ENCODE data around the gene RHCE.
A peak's percentile ranks its signal among the peaks of the same experiment; 100 is the strongest.
"Not testable (repeated sequence)": the region's sequence is repeated elsewhere in the genome, so short reads cannot be mapped to it uniquely, and the experiment has no call there.

Gene RHCE

GRCh38 chr1:25397549-25397948, 23.1 kb downstream of the RHCE start:
- not testable (repeated sequence) for DNase-seq

DNA sequence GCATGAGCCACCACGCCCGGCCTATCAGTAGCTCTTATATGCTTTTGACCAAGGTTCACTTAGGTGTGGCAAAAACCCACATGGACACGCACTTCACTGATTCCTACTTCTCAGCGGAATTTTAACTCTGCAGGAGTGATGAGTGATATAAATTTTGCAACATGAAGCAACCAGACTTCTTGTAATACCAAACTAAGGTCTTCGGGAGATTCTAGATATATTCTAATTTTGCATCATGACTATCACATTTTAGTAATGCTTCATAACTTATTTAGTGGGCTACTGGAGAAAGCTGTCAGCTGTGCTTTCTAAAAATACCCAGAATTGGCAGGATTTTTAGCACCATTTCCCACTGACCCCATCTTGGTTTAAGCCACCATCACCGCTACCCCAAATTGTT, 27.8 kb downstream of the RHCE start:
- no peak for DNase-seq

DNA sequence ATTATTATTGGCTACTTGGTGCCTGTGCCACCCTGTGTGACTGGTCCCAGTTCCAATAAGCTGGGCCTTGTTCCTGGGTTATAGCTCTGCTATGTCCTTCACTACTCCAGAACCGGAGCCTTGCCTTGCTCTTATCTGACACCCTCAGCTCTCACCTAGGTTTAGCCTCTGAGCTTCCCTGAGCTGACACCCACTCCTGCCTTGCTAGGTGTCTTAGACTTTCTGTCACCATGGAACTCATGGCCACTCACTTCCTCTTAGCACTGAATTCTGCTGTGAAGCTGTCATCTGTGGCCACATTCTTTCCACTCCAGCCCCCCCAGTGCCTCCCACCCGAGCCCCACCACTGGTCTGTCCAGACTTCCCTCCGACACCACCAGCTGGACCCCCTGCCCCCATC, 30.9 kb downstream of the RHCE start:
- DNase-seq = not testable (repeated sequence)

DNA sequence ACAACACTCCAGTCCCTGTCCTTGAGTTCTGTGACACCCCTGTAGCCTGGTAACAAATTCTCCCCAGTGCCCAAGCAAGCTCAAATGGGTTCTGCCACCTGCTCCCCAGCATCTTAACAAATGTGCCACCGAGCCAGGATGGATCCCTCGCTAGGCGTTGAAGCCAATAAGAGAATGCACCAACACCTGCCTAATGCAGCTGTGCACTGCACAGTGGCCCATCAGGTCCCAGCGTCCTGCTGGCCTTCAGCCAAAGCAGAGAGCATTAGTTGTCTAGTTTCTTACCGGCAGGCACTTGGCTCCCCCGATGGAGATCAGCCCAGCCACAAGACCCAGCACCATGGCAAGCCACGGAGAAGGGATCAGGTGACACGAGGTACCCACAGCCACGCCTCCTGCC, 31.9 kb downstream of the RHCE start:
- DNase-seq = peak; percentile 32

DNA sequence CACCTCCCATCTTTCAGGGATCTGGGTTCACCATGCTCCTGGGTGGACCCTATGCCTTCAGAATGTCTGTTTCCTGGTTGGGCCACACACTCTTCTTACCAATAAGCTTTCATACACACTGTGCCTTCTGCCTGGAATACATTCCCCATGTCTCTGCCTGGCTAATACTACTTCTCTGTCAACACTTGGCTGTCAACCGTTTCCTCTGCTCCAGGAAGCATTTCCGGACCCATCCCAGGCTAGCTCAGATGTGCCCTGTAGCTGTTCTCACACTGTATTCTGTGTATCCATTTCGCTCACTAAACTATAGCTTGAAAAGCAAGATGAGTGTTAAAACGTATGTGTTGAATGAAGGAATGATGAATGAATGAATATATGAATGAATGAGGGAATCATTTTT, 33.5 kb downstream of the RHCE start:
- DNase-seq = not testable (repeated sequence)

- DNase-seq = not testable (repeated sequence)
Measured at GRCh38 chr1:25383875-25384274, 36.8 kb downstream of the RHCE start.

DNA sequence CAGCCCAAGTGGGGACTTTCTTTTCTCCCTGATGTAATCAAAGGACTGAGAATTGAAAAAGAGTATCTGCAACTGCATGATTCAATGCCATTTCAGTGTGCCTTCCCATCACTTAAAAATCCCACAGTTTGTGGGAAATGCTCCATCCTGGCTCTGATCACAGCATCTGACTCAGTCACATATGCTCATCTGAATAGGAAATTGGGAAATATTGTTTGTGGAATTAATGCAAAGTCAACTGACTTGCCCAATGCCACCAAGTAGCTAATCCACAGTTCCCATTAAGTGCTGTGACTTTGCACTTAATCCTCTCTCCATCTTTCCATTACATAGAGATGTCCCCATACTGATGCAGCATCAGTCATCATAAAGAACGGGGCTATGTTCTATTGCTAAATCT, 37.5 kb downstream of the RHCE start:
- DNase-seq = not testable (repeated sequence)

- DNase-seq = not testable (repeated sequence)
Measured at GRCh38 chr1:25382543-25382942, 38.1 kb downstream of the RHCE start.

GRCh38 chr1:25378367-25378766, 42.3 kb downstream of the RHCE start:
- DNase-seq = not testable (repeated sequence)

DNA sequence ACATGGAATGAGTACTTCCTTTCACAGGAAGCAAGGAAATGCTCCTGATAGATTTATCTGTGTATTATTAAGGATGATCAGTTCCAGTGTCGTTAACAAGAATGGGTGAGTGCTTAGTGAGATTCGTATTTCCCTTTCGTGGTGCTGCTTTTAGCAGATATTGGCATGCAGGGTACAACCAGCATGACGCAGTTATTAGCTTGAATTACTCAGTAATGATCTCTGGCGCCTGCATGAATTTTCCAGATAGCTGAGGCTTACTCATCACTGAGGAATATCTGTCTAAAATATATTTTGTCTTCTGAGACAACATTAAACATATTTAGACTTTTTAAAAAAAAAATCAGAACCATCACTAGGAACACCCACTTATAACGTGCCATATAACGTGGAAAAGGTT, 48.9 kb downstream of the RHCE start:
- not testable (repeated sequence) for DNase-seq

GRCh38 chr1:25369691-25370271, 50.8 kb downstream of the RHCE start:
- DNase-seq = not testable (repeated sequence)

GRCh38 chr1:25369241-25369640, 51.4 kb downstream of the RHCE start:
- no peak for DNase-seq

GRCh38 chr1:25362634-25363559, 57.7 kb downstream of the RHCE start:
- DNase-seq = not testable (repeated sequence)

- no peak for DNase-seq
Measured at GRCh38 chr1:25361901-25362300, 58.7 kb downstream of the RHCE start.

DNA sequence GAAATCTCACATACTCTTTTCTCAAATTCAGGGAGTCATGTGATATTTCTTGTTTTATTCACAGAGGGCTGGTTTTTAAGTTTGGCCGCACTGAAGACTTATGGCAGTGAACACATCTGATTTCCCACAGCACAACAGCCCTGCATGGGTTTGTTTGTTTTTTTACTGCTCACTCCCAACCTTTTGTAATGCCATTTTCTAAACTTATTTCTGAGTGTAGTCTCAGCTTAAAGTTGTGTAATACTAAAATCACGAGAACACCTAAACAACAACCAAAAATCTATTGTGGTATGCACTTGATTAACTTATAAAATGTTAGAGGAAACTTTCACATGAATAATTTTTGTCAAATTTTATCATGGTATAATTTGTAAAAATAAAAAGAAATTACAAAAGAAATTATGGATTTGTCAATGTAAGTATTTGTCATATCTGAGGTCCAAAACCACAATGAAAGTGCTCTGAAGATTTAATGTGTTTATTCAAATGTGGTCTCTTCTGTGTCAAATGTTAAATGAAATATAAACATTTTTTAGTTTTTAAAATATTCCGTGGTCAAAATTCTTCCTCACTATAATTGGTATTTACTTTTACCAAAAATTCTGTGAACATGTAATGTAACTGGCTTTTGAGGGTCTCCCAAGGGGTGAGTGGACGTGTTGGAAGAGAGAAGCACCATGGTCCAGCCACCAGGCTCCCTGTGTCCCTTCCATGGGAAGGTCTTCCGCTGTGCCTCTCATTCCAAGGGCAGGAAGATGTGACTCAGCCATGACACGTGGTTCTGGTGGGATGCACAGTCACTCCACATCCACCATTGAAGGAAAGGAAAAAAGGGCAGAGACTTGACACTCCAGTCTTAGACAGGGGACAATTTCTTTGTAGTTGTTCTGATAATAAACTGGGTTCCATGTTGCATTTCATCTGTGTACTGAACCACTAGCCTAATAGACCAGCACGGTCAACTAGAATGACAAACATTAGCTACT, 59.7 kb downstream of the RHCE start:
- no peak for DNase-seq

DNA sequence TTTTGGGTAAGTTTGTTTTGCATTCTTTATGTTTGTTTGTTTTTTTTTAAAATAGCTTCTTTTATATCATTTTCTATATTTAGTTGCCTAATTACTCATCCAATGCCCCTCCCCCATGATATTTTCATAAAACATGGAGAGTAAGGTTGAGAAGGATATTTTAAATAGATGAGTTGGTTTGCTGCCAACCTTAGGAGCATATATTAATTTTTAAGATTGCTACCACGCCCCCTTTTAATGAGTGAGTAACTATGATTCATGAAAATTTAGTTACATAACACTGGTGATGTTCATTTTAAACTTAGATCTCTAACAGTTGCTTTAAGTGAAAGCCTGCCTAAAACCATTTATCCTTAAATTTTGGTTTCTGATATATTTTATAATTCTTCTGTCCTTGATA, 63.8 kb downstream of the RHCE start:
- no peak for DNase-seq

- DNase-seq = no peak
Measured at GRCh38 chr1:25356441-25356840, 64.2 kb downstream of the RHCE start.

- DNase-seq = no peak
Measured at GRCh38 chr1:25355841-25356395, 64.7 kb downstream of the RHCE start.

GRCh38 chr1:25349606-25350005, 71.0 kb downstream of the RHCE start:
- no peak for DNase-seq

GRCh38 chr1:25347556-25347955, 73.1 kb downstream of the RHCE start:
- no peak for DNase-seq

DNA sequence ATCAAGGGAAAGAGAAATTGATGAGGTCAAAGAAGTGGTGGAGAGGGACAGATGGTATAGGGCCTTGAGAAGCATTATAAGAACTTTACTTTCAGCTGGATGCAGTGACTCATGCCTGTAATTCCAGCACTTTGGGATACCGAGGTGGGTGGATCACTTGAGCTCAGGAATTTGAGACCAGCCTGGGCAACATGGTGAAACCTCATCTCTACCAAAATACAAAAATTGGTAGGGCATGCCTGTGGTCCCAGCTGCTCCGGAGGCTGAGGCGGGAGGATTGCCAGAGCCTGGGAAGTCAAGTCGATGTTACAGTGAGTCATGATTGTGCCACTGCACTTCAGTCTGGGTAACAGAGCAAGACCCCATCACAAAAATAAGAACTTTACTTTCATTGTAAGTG, 76.8 kb downstream of the RHCE start:
- no peak for DNase-seq

GRCh38 chr1:25342846-25343245, 77.8 kb downstream of the RHCE start:
- no peak for DNase-seq

GRCh38 chr1:25341746-25342145, 78.9 kb downstream of the RHCE start:
- no peak for DNase-seq

Measured in NCI-H510A treated with DMSO at 0.1 percent for 48 hours (cell line).